GM21447 (cell line): ENCODE data around the gene HERC4.
"Not testable (repeated sequence)": the region's sequence is repeated elsewhere in the genome, so short reads cannot be mapped to it uniquely, and the experiment has no call there.

Experiments used
- ATAC-seq: cut with Tn5 transposase; IDR thresholded peaks from one replicate; pipeline ENCODE4 v1.9.1; 2021; ENCODE audit not compliant: unreplicated experiment

The HERC4 gene

GRCh38 chr10:68047554-68048327 lies 27.3 kb downstream of the HERC4 start:
- no peak for ATAC-seq

DNA sequence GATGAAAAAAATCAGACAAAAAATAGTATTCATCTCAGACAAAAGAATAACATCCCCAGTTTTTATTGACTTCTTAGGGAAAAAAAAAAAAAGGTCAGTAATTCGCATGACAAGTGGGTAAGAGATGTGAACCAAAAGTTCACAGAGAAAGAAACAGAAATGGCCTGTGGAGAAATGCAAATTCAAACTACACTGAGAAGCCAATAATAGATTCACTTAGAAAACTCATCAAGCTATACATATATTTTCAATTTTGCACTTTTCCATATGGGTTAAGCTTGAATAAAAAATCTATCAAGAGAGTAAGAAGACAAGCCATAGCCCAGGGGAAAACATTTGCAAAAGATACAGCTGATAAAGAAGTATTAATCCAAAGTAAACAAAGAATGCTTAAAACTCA lies 28.0 kb downstream of the HERC4 start:
- peak; percentile 47 for ATAC-seq

- ATAC-seq: no peak
These were observed 28.4 kb downstream of the HERC4 start for GRCh38 chr10:68046642-68047041.

- no peak for ATAC-seq
These were observed 32.1 kb downstream of the HERC4 start for GRCh38 chr10:68043030-68043429.

- no peak for ATAC-seq
These were observed 43.0 kb downstream of the HERC4 start for GRCh38 chr10:68032113-68032512.

GRCh38 chr10:68027429-68027828 lies 47.7 kb downstream of the HERC4 start:
- no peak for ATAC-seq

DNA sequence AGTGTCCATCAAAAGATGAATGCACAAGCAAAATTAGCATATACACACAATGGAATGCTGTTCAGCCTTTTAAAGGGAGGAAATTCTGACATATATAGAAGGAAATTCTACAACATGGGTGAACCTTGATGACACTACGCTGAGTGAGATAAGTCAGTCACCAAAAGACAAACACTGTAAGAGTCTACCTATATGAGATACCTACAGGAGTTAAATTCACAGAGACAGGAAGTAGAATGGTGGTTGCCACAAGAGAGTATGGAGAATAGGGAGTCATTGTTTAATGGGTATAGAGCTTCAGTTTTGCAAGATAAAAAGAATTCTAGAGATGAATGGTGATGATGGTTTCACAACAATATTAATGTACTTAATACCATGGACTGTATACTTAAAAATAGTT lies 51.8 kb downstream of the HERC4 start:
- no peak for ATAC-seq

DNA sequence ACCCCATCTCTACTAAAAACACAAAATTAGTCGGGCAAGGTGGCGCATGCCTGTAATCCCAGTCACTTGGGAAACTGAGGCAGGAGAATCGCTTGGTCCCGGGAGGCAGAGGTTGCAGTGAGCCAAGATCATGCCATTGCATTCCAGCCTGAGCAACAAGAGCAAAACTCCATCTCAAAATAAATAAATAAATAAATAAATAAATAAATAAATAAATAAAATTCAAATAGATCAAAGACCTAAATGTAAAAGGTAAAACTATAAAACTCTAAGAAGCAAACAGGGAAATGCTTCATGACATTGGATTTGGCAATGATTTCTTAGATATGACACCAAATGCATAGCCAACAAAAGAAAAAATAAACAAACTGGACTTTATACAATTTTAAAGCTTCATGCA lies 52.8 kb downstream of the HERC4 start:
- ATAC-seq: not testable (repeated sequence)

GRCh38 chr10:68016519-68016918 lies 58.6 kb downstream of the HERC4 start:
- not testable (repeated sequence) for ATAC-seq

DNA sequence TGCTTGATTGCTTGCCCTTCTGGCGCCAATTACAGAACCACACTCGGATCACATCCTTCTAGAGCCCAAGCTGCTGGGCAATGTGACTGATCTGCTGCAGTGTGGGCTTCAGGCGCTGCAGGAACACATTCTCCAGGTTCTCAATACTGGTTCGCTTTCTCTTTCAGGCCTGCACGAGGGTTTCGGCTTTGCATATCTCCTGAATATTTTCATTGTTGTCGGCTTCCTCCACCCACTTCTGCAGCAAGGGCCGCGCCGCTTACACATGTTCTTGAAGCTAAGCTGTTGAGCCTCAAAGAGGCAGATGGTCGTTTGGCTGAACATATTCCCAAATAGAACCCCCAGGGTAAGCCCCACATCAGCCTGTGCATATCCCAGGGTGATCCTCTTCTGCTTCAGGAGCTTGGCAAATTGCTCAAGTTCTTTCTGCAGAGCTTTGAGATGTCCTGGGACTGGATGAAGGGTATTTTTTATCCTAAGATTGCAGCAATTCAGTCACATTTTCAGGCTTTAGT lies 64.6 kb downstream of the HERC4 start:
- no peak for ATAC-seq

- no peak for ATAC-seq
These were observed 67.7 kb downstream of the HERC4 start for GRCh38 chr10:68007356-68007755.

GRCh38 chr10:68001539-68001938 lies 73.5 kb downstream of the HERC4 start:
- ATAC-seq: no peak

- ATAC-seq: no peak
These were observed 74.1 kb downstream of the HERC4 start for GRCh38 chr10:68001000-68001399.

DNA sequence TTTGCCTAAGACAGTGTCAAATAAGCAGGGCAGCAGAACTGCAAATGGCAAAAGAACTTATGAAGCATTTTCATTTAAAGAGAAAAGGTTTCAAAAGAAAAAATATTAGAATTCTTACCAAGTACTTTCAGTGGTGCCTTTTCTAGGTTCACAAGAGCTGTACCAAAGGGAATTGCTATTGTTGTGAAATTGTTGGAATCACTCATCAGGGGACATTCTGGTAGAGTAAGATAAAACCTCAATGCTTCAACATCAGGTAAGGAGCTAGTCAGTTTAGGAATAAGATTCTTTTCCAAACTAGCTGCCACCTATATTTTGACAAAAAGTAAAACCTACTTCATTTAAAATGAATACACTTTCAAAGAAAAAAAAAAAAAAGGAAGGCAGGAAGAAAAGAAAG lies 85.0 kb downstream of the HERC4 start:
- no peak for ATAC-seq

DNA sequence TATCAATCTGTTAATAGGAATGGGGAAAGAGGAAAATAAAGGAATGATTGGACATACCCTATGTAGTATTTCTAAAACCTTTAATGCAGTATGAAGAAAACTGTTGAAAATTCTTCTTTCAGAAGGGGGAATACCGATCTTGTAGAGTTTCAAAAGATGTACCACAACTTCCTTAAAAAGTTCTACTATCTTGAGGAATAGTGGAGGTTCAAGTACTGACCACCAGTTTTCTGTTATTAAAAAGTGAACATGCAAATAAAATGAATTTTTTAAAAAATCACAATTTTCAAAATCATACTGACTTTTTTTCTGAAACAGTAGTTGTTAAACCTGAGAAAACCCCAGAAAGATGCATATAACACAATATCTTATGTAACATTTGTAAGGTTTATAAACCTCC lies 86.5 kb downstream of the HERC4 start:
- no peak for ATAC-seq

- not testable (repeated sequence) for ATAC-seq
These were observed 92.5 kb downstream of the HERC4 start for GRCh38 chr10:67982603-67983002.

GRCh38 chr10:67978749-67979148 lies 96.3 kb downstream of the HERC4 start:
- no peak for ATAC-seq

GRCh38 chr10:67977251-67977650 lies 97.8 kb downstream of the HERC4 start:
- ATAC-seq: no peak

- no peak for ATAC-seq
These were observed 98.5 kb downstream of the HERC4 start for GRCh38 chr10:67976292-67977245.

DNA sequence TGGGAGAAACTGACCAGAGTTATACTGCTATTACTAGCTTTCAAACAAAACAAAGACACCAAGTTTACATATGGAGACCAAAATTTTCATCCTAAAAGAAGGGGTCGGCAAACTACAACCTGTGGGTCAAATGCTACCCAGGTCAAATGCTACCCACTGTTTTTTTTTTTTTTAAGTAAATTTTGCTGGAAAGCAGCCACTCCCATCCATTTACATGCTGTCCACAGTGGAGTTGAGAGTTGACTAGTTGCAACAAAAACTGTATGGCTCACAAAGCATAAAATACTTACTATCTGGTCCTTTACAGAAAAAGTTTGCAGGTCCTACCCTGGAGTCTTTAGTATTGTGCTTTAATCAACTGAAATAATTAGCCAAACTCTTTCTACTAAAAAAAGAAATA lies 99.2 kb downstream of the HERC4 start:
- ATAC-seq: no peak

GRCh38 chr10:67971311-67971710 lies 103.8 kb downstream of the HERC4 start:
- no peak for ATAC-seq

DNA sequence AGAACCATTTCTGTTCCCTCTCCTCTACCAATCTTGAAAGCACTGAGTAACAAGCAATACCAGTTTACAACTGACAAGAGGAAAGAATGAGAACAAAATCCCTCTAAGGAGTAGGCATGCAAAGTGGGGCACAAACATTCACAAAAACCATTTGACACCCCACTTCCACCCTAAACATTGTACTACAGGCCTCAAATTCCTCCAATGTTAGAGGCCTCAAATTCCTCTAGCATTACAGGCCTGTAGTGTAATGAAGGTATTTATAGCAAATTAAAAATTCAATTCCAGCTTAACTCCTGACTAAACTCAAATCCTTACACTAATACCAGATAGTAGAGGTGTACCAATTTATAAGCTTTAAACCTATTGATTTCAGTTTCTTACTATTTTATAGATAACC lies 105.2 kb downstream of the HERC4 start:
- ATAC-seq: no peak
